OCI-LY3 (cell line): Measurements from ENCODE around the gene MGARP.
"Not testable (repeated sequence)": the region's sequence is repeated elsewhere in the genome, so short reads cannot be mapped to it uniquely, and the experiment has no call there.

Source experiments
- H2AFZ ChIP-seq: fragments of 200-600, 300-600 bp; shearing (Covaris generic); 2 replicates; pipeline ENCODE4 v1.6.0; 2014; ENCODE audit warnings: antibody characterized with exemption, low read depth, low read length
- H3K27ac ChIP-seq: fragments of 200-600, 300-600 bp; sonication (generic); 2 replicates; pipeline ENCODE4 v1.5.1; 2014; ENCODE audit warnings: mild to moderate bottlenecking, low read length, moderate library complexity, mixed read lengths
- H3K27me3 ChIP-seq: fragments of 200-600, 300-600 bp; sonication (generic); 2 replicates; pipeline ENCODE4 v1.6.1; 2014; ENCODE audit warnings: low read depth, low read length, mixed read lengths
- H3K36me3 ChIP-seq: fragments of 200-600, 300-600 bp; sonication (generic); replicated peaks from 2 replicates; pipeline ENCODE3; 2014; ENCODE audit warnings: low read depth, low read length, mixed read lengths
- H3K4me1 ChIP-seq: fragments of 300-600, 200-600 bp; sonication (generic); 2 replicates; pipeline ENCODE4 v1.6.1; 2014; ENCODE audit warnings: low read length, mixed read lengths
- H3K4me2 ChIP-seq: fragments of 200-600, 300-600 bp; sonication (generic); 2 replicates; pipeline ENCODE4 v1.6.1; 2014; ENCODE audit warnings: low read length, mixed read lengths
- H3K4me3 ChIP-seq: fragments of 300-600, 200-600 bp; sonication (generic); 2 replicates; pipeline ENCODE4 v1.5.1; 2014; ENCODE audit warnings: antibody characterized with exemption, mild to moderate bottlenecking, low read length, moderate library complexity
- H3K79me2 ChIP-seq: fragments of 300-600, 200-600 bp; shearing (Covaris generic); 2 replicates; pipeline ENCODE4 v1.6.1; 2014; ENCODE audit warnings: mild to moderate bottlenecking, low read length, mixed read lengths
- H3K9ac ChIP-seq: fragments of 300-600, 200-600 bp; shearing (Covaris generic); 2 replicates; pipeline ENCODE4 v1.6.0; 2014; ENCODE audit warnings: mild to moderate bottlenecking, low read length, moderate library complexity
- H3K9me3 ChIP-seq: fragments of 200-600, 300-600 bp; shearing (Covaris generic); 2 replicates; pipeline ENCODE4 v1.6.1; 2014; ENCODE audit warnings: low read length, mixed read lengths; ENCODE audit not compliant: insufficient read depth
- H4K20me1 ChIP-seq: fragments of 200-600, 300-600 bp; sonication (generic); 2 replicates; pipeline ENCODE4 v1.6.1; 2016; ENCODE audit warnings: low read length, mixed read lengths; ENCODE audit not compliant: insufficient read depth
- EZH2phosphoT487 ChIP-seq: fragments of 200-600 bp; shearing (Covaris generic); IDR thresholded peaks from 2 replicates; pipeline ENCODE4 v1.6.1; 2018; ENCODE audit warnings: antibody characterized with exemption, mixed run types, low read depth
- TF ChIP-seq, protein P1 (sequence below): fragments of 200-600, 300-600 bp; sonication (generic); IDR thresholded peaks from 2 replicates; pipeline ENCODE4 v1.5.1; 2014; ENCODE audit warnings: antibody characterized with exemption, low read length, low read depth

MGARP gene

DNA sequence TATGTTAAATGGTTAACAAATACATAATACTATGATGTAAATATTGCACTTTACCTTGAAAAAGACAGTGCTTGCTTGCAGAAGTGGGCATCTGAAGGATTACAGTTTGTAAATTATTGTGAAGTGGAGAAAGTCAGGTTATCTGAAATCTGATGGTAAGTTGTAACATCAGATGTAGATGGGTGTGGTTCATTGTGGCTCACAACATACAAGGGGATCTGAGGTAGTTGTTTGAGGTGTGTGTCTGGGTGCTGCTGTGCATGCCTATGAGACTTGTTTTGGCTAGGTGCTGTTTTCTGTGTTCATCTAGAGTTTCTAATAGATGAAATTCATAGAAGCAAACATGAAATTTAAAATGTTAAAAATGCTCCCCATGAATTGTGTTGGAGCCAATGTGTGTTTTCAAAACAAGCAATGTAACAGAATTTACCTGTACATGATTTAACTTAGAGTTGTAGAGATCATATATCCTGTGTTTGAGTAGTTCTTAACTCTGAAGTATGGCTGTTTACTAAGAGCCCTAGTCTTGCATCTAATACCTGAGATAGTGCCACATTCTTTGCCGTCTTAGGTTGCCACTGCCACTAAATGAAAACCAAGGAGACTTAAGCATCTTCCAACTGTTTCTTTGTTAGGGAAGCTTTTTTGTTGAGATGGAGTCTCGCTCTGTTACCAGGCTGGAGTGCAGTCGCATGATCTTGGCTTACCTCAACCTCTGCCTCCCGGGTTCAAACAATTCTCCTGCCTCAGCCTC, 34.2 kb upstream of the MGARP start:
- no peak overlapping the region for H3K9ac ChIP-seq
- H3K36me3 ChIP-seq, result peaks cover 41% of the 10 kb centered on the region
- H4K20me1 ChIP-seq, result peaks cover 76% of the 10 kb centered on the region
- H3K79me2 ChIP-seq, result peaks cover 99% of the 10 kb centered on the region
- TF ChIP-seq, protein P1, sequence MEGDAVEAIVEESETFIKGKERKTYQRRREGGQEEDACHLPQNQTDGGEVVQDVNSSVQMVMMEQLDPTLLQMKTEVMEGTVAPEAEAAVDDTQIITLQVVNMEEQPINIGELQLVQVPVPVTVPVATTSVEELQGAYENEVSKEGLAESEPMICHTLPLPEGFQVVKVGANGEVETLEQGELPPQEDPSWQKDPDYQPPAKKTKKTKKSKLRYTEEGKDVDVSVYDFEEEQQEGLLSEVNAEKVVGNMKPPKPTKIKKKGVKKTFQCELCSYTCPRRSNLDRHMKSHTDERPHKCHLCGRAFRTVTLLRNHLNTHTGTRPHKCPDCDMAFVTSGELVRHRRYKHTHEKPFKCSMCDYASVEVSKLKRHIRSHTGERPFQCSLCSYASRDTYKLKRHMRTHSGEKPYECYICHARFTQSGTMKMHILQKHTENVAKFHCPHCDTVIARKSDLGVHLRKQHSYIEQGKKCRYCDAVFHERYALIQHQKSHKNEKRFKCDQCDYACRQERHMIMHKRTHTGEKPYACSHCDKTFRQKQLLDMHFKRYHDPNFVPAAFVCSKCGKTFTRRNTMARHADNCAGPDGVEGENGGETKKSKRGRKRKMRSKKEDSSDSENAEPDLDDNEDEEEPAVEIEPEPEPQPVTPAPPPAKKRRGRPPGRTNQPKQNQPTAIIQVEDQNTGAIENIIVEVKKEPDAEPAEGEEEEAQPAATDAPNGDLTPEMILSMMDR, result no peak
- TF ChIP-seq EZH2phosphoT487, result no peak
- no peak overlapping the region for H3K4me3 ChIP-seq
- H3K27me3 ChIP-seq, result no peaks in the 10 kb centered on the region
- no peak overlapping the region for H3K27ac ChIP-seq
- no peak overlapping the region for H3K4me2 ChIP-seq
- H2AFZ ChIP-seq, result no peak overlapping the region
- H3K9me3 ChIP-seq, result no peaks in the 10 kb centered on the region
- H3K4me1 ChIP-seq, result peaks cover 26% of the 10 kb centered on the region

DNA sequence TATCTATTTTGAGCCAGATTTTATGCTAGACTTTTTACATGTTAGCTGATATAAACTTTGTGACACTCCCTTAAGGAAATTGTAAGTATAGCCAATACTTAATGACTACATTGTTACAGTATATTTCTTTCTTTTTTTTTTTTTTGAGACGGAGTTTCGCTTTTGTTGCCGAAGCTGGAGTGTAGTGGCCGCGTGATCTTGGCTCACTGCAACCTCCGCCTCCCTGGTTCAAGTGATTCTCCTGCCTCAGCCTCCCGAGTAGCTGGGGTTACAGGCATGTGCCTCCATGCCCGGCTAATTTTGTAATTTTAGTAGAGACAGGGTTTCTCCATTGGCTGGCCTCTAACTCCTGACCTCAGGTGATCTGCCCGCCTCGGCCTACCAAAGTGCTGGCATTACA, 33.4 kb upstream of the MGARP start:
- H2AFZ ChIP-seq, H3K27me3 ChIP-seq, H3K9me3 ChIP-seq: not testable (repeated sequence)
- H3K4me3 ChIP-seq, result peak overlapping the region; percentile 5; the same call in 1 of the 2 replicates
- peak overlapping the region; percentile 35 for H3K4me2 ChIP-seq
- H3K36me3 ChIP-seq, result peaks cover 38% of the 10 kb centered on the region
- H3K9ac ChIP-seq, result peak overlapping the region; percentile 3; the same call in 1 of the 2 replicates
- H3K79me2 ChIP-seq, result peaks cover 99% of the 10 kb centered on the region
- peak overlapping the region; percentile 66 for H3K27ac ChIP-seq
- H4K20me1 ChIP-seq, result peaks cover 70% of the 10 kb centered on the region
- peaks cover 26% of the 10 kb centered on the region for H3K4me1 ChIP-seq

DNA sequence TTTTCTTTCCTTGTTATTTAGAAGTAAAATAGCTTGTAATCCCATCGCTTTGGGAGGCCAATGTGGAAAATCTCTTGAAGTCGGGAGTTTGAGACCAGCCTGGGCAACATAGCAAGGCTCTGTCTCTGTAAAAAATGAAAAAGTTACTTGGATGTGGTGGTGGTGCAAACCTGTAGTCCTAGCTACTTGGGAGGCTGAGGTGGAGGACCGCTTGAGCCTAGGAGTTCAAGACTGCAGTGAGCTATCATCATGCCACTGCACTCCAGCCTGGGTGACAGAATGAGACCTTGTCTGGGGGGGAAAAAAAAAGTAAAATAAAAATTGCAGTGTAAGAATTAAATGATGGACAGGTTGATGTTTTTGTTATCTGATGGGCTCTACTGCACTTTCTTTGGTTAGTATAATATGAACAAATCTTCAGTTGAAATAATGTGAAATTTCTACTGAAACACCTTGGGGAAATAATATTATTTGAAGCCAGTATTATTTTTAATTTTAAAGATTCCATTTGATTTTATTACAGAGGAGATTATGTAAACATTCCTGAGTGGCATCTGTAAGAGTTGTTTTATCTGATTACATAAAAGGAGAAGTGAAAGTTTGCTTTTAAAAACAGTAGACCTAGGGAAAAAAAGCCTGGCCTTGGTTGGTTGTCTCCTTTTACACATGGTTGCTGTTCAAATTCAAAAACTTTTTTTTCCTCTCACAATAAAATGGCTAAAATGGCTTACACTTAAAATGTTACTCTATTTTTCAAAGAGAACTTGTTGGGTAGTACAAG, 32.7 kb upstream of the MGARP start:
- H3K79me2 ChIP-seq, result peaks cover 99% of the 10 kb centered on the region
- H3K9me3 ChIP-seq, result no peaks in the 10 kb centered on the region
- peak overlapping the region; percentile 66 for H3K27ac ChIP-seq
- H3K4me2 ChIP-seq, result peak overlapping the region; percentile 35
- H4K20me1 ChIP-seq, result peaks cover 65% of the 10 kb centered on the region
- no peaks in the 10 kb centered on the region for H3K27me3 ChIP-seq
- H2AFZ ChIP-seq, result no peak overlapping the region
- peak overlapping the region; percentile 3; the same call in 1 of the 2 replicates for H3K9ac ChIP-seq
- H3K4me3 ChIP-seq, result peak overlapping the region; percentile 5; the same call in 1 of the 2 replicates
- peaks cover 37% of the 10 kb centered on the region for H3K36me3 ChIP-seq
- peaks cover 26% of the 10 kb centered on the region for H3K4me1 ChIP-seq
- TF ChIP-seq, protein P1, result no peak
- no peak for TF ChIP-seq EZH2phosphoT487

DNA sequence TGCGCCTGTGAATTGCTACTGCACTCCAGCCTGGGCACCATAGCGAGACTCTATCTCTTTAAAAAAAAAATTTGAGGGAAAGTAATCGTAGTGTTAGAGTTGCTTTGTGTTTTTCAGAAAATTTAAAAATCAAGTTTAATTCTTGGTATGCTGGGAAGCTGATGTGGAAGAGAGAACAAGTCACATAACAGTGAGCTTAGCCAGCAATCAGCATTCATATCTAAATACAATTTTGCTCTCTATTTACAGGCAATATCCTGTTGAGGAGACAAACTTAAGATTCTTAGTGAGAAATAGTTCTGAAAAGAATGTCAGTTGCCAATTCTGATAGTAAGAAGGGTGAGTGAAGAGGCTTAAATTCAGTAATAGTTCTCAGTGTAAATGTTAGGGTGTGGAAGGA, 31.9 kb upstream of the MGARP start:
- Histone ChIP-seq H3K4me2 (no peak overlapping the region), H3K4me3 (no peak overlapping the region), H3K36me3 (peaks cover 36% of the 10 kb centered on the region), H2AFZ (no peak overlapping the region), H3K4me1 (peaks cover 26% of the 10 kb centered on the region), H3K9ac (no peak overlapping the region), H3K27me3 (no peaks in the 10 kb centered on the region), H3K79me2 (peaks cover 99% of the 10 kb centered on the region), H3K27ac (peak overlapping the region; percentile 66), H4K20me1 (peaks cover 62% of the 10 kb centered on the region), H3K9me3 (no peaks in the 10 kb centered on the region)
- TF ChIP-seq, protein P1, result no peak
- no peak for TF ChIP-seq EZH2phosphoT487
